ENCODE data around the gene COL23A1.

DNA sequence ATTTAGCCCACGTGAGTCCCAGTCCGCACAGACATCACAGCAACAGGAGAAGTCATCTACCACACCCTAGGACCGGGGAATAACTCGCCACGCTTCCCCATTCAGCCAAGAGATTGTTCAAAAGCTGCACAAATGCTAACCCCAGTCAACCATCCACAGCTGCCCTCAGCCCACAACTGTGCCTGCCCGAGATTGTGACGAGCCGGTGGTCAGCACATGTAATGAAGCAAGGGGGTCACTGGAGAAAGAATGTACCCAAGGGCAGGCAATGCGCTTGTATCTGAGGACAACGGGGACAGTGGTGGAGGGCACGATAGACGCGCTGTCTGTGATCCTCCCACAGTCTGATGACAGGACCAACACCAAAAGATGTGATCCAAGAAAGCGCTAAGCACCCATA lies 67.8 kb downstream of the COL23A1 start:
- TF ChIP-seq, protein P1, sequence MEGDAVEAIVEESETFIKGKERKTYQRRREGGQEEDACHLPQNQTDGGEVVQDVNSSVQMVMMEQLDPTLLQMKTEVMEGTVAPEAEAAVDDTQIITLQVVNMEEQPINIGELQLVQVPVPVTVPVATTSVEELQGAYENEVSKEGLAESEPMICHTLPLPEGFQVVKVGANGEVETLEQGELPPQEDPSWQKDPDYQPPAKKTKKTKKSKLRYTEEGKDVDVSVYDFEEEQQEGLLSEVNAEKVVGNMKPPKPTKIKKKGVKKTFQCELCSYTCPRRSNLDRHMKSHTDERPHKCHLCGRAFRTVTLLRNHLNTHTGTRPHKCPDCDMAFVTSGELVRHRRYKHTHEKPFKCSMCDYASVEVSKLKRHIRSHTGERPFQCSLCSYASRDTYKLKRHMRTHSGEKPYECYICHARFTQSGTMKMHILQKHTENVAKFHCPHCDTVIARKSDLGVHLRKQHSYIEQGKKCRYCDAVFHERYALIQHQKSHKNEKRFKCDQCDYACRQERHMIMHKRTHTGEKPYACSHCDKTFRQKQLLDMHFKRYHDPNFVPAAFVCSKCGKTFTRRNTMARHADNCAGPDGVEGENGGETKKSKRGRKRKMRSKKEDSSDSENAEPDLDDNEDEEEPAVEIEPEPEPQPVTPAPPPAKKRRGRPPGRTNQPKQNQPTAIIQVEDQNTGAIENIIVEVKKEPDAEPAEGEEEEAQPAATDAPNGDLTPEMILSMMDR (IDR thresholded peaks at IDR 0.05) = no peak
- TF ChIP-seq POLR2A (IDR thresholded peaks at IDR 0.05) = no peak

All from lower leg skin (tissue), 3 donors.